HepG2 (cell line): ENCODE measurements around the gene HSD17B2. TPM values are rescaled to one million over a fixed set of nuclear protein-coding genes. Genes with fewer than 3 reads are reported as not detected.

Experiments used
- CEBPG ChIP-seq: IDR thresholded peaks from 2 replicates; pipeline ENCODE4 v1.6.1; 2016
- DPF2 ChIP-seq: sonication (generic); formaldehyde crosslinking; IDR thresholded peaks from 2 replicates; pipeline ENCODE4 v1.4.0; 2020; ENCODE audit warnings: mild to moderate bottlenecking, low read depth, missing genetic modification reagents, borderline replicate concordance
- EP300 ChIP-seq, 3 experiments: sonication (generic) in 1 of 3; formaldehyde crosslinking in 1 of 3; IDR thresholded peaks; 2 replicates each; pipeline versions ENCODE4 v1.5.1 to v1.6.1; 2011 to 2020; ENCODE audit warnings: low read depth in 2 of 3, low read length in 2 of 3, borderline replicate concordance in 1 of 3, improper control_type of control experiment in 1 of 3, mild to moderate bottlenecking in 1 of 3, missing genetic modification reagents in 1 of 3, moderate library complexity in 1 of 3
- FOXA1 ChIP-seq, 2 experiments: fragments of 450-650 bp in 1 of 2; sonication (generic) in 1 of 2; formaldehyde crosslinking in 1 of 2; IDR thresholded peaks; 2 replicates each; pipeline versions ENCODE4 v1.4.0 to v1.6.1; 2016 to 2020; ENCODE audit warnings: missing genetic modification reagents in 1 of 2
- FOXP1 ChIP-seq, 2 experiments: fragments of 450-650 bp in 1 of 2; IDR thresholded peaks; 2 replicates each; pipeline ENCODE4 v1.6.1; 2017 to 2018; ENCODE audit warnings: antibody characterized with exemption in 1 of 2
- HHEX ChIP-seq: IDR thresholded peaks from 2 replicates; pipeline ENCODE4 v1.6.1; 2016; ENCODE audit warnings: control low read depth
- HMG20A ChIP-seq: IDR thresholded peaks from 2 replicates; pipeline ENCODE4 v1.6.1; 2016; ENCODE audit warnings: borderline replicate concordance
- ISL2 ChIP-seq: sonication (generic); formaldehyde crosslinking; IDR thresholded peaks from 2 replicates; pipeline ENCODE4 v1.5.0; 2020; ENCODE audit warnings: missing genetic modification reagents
- KDM1A ChIP-seq: IDR thresholded peaks from 2 replicates; pipeline ENCODE4 v1.6.1; 2016; ENCODE audit warnings: missing compliant biosample characterization
- MEIS2 ChIP-seq: sonication (generic); formaldehyde crosslinking; IDR thresholded peaks from 2 replicates; pipeline ENCODE4 v1.9.0; 2021; ENCODE audit warnings: mild to moderate bottlenecking, missing genetic modification reagents
- MIER3 ChIP-seq: IDR thresholded peaks from 2 replicates; pipeline ENCODE4 v1.6.1; 2016; ENCODE audit warnings: missing compliant biosample characterization, borderline replicate concordance
- MLLT10 ChIP-seq: sonication (generic); formaldehyde crosslinking; IDR thresholded peaks from 2 replicates; pipeline ENCODE4 v1.4.0; 2020; ENCODE audit warnings: missing genetic modification reagents
- NCOR1 ChIP-seq: fragments of 200-600 bp; sonication (generic); IDR thresholded peaks from 2 replicates; pipeline ENCODE4 v1.7.0; 2017; ENCODE audit warnings: antibody characterized with exemption, low read length, borderline replicate concordance
- POGZ ChIP-seq: sonication (generic); formaldehyde crosslinking; IDR thresholded peaks from 2 replicates; pipeline ENCODE4 v1.4.0; 2020; ENCODE audit warnings: mild to moderate bottlenecking, missing genetic modification reagents
- SIX1 ChIP-seq: sonication (generic); formaldehyde crosslinking; IDR thresholded peaks from 2 replicates; pipeline ENCODE4 v1.4.0; 2020; ENCODE audit warnings: missing genetic modification reagents, borderline replicate concordance
- SMYD3 ChIP-seq: sonication (generic); formaldehyde crosslinking; IDR thresholded peaks from 2 replicates; pipeline ENCODE4 v1.8.1; 2023; ENCODE audit warnings: mild to moderate bottlenecking, missing genetic modification reagents
- SP5 ChIP-seq: IDR thresholded peaks from 2 replicates; pipeline ENCODE4 v1.6.1; 2016; ENCODE audit warnings: low read depth, borderline replicate concordance
- SPEN ChIP-seq: sonication (generic); formaldehyde crosslinking; IDR thresholded peaks from 2 replicates; pipeline ENCODE4 v1.5.1; 2020; ENCODE audit warnings: low read depth, mild to moderate bottlenecking, missing genetic modification reagents
- STAG1 ChIP-seq: sonication (generic); formaldehyde crosslinking; IDR thresholded peaks from 2 replicates; pipeline ENCODE4 v1.4.0; 2020; ENCODE audit warnings: missing genetic modification reagents
- ZBTB7A ChIP-seq: sonication (generic); formaldehyde crosslinking; IDR thresholded peaks from 2 replicates; pipeline ENCODE4 v1.8.0; 2022; ENCODE audit warnings: mild to moderate bottlenecking, missing genetic modification reagents
- ZFP1 ChIP-seq: IDR thresholded peaks from 2 replicates; pipeline ENCODE4 v1.6.1; 2016
- ZFP36L1 ChIP-seq: sonication (generic); formaldehyde crosslinking; IDR thresholded peaks from 2 replicates; pipeline ENCODE4 v1.8.0; 2022; ENCODE audit warnings: mild to moderate bottlenecking, missing genetic modification reagents, moderate library complexity
- ZFP90 ChIP-seq: sonication (generic); formaldehyde crosslinking; IDR thresholded peaks from 2 replicates; pipeline ENCODE4 v1.8.0; 2022; ENCODE audit warnings: missing genetic modification reagents, mild to moderate bottlenecking, inconsistent platforms, borderline replicate concordance
- ZNF124 ChIP-seq: sonication (generic); formaldehyde crosslinking; IDR thresholded peaks from 2 replicates; pipeline ENCODE4 v1.4.0; 2020; ENCODE audit warnings: missing genetic modification reagents
- ZNF430 ChIP-seq: sonication (generic); formaldehyde crosslinking; IDR thresholded peaks from 2 replicates; pipeline ENCODE4 v1.9.0; 2021; ENCODE audit warnings: mild to moderate bottlenecking, missing genetic modification reagents
- ZNF614 ChIP-seq: IDR thresholded peaks from 2 replicates; pipeline ENCODE4 v1.6.1; 2018; ENCODE audit warnings: missing biosample characterization, missing genetic modification reagents, inconsistent platforms, borderline replicate concordance
- ZNF629 ChIP-seq: sonication (generic); formaldehyde crosslinking; conservative IDR thresholded peaks from 2 replicates; pipeline ENCODE4 v1.5.0; 2020; ENCODE audit warnings: missing genetic modification reagents
- polyA plus RNA-seq, 8 experiments: library from polyadenylated mRNA; depleted of rRNA in 3 of 8; stranded (reverse) in 7 of 8; unstranded in 1 of 8; fragments of >200 nt; fragmentation: Illumina TruSeq in 4 of 8; extraction: Trizol in 4 of 8; gene quantifications; 2 replicates each; pipeline versions ENCODE4 v1.2.1 to v1.2.3, GENCODE V29; 2011 to 2016; ENCODE audit warnings: low read depth in 4 of 8, missing spikeins in 1 of 8, mixed read lengths in 1 of 8; ENCODE audit not compliant: insufficient read depth in 1 of 8
- total RNA-seq, 5 experiments: library from RNA; depleted of rRNA; stranded (reverse); fragments of >200 nt; fragmentation: Illumina TruSeq; extraction: Trizol; gene quantifications; 2 replicates each; pipeline ENCODE4 v1.2.3, GENCODE V29; 2016; ENCODE audit warnings: low read depth in 1 of 5
- TF ChIP-seq, protein P1 (sequence below): sonication (generic); formaldehyde crosslinking; IDR thresholded peaks from 2 replicates; pipeline ENCODE4 v1.4.0; 2020; ENCODE audit warnings: mild to moderate bottlenecking, missing genetic modification reagents, borderline replicate concordance

HSD17B2 gene
- total and polyA plus RNA-seq, 2 of the 13 experiments (the other 11 are each of a cell fraction or from before 2014, with no cell fraction given) = 26.3 to 69.3 TPM

DNA sequence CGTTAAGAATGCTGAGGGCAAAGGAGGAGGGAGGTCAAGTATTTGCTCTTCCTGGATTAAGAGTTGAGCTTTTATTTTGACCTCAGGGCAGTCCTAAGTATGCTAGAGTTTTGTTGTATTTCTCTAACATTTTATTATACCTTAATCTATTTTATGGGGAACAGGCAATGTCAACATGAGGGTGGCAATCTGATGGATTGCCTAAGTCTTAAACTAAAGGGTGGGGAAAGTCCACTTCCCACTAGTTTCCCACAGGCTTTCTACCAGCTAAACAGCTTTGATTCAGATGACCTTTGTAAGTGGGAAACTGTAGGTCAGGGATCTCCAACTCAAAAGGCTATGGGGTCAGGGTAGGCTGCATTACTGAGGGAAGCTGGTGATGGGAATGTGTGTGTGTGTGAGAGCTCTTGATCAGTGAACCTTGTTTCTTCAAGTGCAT, 24.9 kb downstream of the HSD17B2 start (continued):
- peak; percentile 69; the same call in 1 of the 2 replicates for TF ChIP-seq HMG20A (CRISPR knock-in tag)
- 0 out of 2 replicates have a peak, but pooled peaks have one; percentile 33 for TF ChIP-seq HHEX (CRISPR knock-in tag)
- TF ChIP-seq SIX1 (CRISPR knock-in tag) = 0 out of 2 replicates have a peak, but pooled peaks have one; percentile 34
- no peak for TF ChIP-seq ZNF430
- TF ChIP-seq CEBPG (CRISPR knock-in tag) = peak; percentile 77
- TF ChIP-seq ZFP1 (CRISPR knock-in tag) = 0 out of 2 replicates have a peak, but pooled peaks have one; percentile 56
- TF ChIP-seq, protein P1, sequence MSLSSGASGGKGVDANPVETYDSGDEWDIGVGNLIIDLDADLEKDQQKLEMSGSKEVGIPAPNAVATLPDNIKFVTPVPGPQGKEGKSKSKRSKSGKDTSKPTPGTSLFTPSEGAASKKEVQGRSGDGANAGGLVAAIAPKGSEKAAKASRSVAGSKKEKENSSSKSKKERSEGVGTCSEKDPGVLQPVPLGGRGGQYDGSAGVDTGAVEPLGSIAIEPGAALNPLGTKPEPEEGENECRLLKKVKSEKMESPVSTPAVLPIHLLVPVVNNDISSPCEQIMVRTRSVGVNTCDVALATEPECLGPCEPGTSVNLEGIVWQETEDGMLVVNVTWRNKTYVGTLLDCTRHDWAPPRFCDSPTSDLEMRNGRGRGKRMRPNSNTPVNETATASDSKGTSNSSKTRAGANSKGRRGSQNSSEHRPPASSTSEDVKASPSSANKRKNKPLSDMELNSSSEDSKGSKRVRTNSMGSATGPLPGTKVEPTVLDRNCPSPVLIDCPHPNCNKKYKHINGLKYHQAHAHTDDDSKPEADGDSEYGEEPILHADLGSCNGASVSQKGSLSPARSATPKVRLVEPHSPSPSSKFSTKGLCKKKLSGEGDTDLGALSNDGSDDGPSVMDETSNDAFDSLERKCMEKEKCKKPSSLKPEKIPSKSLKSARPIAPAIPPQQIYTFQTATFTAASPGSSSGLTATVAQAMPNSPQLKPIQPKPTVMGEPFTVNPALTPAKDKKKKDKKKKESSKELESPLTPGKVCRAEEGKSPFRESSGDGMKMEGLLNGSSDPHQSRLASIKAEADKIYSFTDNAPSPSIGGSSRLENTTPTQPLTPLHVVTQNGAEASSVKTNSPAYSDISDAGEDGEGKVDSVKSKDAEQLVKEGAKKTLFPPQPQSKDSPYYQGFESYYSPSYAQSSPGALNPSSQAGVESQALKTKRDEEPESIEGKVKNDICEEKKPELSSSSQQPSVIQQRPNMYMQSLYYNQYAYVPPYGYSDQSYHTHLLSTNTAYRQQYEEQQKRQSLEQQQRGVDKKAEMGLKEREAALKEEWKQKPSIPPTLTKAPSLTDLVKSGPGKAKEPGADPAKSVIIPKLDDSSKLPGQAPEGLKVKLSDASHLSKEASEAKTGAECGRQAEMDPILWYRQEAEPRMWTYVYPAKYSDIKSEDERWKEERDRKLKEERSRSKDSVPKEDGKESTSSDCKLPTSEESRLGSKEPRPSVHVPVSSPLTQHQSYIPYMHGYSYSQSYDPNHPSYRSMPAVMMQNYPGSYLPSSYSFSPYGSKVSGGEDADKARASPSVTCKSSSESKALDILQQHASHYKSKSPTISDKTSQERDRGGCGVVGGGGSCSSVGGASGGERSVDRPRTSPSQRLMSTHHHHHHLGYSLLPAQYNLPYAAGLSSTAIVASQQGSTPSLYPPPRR (CRISPR knock-in tag) = peak; percentile 75; the same call in 1 of the 2 replicates
- TF ChIP-seq ZNF124 (CRISPR knock-in tag) = no peak
- 0 out of 2 replicates have a peak, but pooled peaks have one; percentile 40 for TF ChIP-seq SP5 (CRISPR knock-in tag)
- peak; percentile 74 for TF ChIP-seq POGZ (CRISPR knock-in tag)
- peak; percentile 33; the same call in 1 of the 2 replicates for TF ChIP-seq ZNF614 (CRISPR knock-in tag)
- TF ChIP-seq MLLT10 (CRISPR knock-in tag) = 0 out of 2 replicates have a peak, but pooled peaks have one; percentile 47
- no peak for TF ChIP-seq ZBTB7A (CRISPR knock-in tag)
- peak; percentile 84 for TF ChIP-seq MEIS2 (CRISPR knock-in tag)
- peak; percentile 41; the same call in 1 of the 2 replicates for TF ChIP-seq DPF2
- TF ChIP-seq ISL2 (CRISPR knock-in tag) = peak; percentile 84
- TF ChIP-seq SPEN (CRISPR knock-in tag) = peak; percentile 31; the same call in 1 of the 2 replicates
- TF ChIP-seq EP300 (IDR thresholded peaks at IDR 0.05; ENCODE audit: low read depth in 2 of 2, low read length in 2 of 2) = peak in 1 of 2 experiments; percentile 87; a peak in 2 of 4 replicates
- TF ChIP-seq EP300 (CRISPR knock-in tag; IDR thresholded peaks at IDR 0.05; ENCODE audit: borderline replicate concordance) = no peak
- peak; percentile 60; the same call in 1 of the 2 replicates for TF ChIP-seq MIER3 (CRISPR knock-in tag)
- TF ChIP-seq SMYD3 (CRISPR knock-in tag) = no peak
- peak; percentile 73 for TF ChIP-seq NCOR1
- no peak for TF ChIP-seq FOXA1 (IDR thresholded peaks at IDR 0.05)
- peak; percentile 40; the same call in 1 of the 2 replicates for TF ChIP-seq FOXA1 (CRISPR knock-in tag; IDR thresholded peaks at IDR 0.05)
- TF ChIP-seq STAG1 (CRISPR knock-in tag) = 0 out of 2 replicates have a peak, but pooled peaks have one; percentile 6
- peak; percentile 54; the same call in 1 of the 2 replicates for TF ChIP-seq ZNF629 (CRISPR knock-in tag)
- 0 out of 2 replicates have a peak, but pooled peaks have one; percentile 37 for TF ChIP-seq KDM1A (CRISPR knock-in tag)
- peak; percentile 85; the same call in 1 of the 2 replicates for TF ChIP-seq ZFP36L1 (CRISPR knock-in tag)
- peak; percentile 52; the same call in 1 of the 2 replicates for TF ChIP-seq ZFP90 (CRISPR knock-in tag)
- TF ChIP-seq FOXP1 (IDR thresholded peaks at IDR 0.05) = no peak
- peak; percentile 60; the same call in 1 of the 2 replicates for TF ChIP-seq FOXP1 (CRISPR knock-in tag; IDR thresholded peaks at IDR 0.05)
